K562 (cell line): ENCODE results near the gene PHKG2. TPM values are rescaled to one million over a fixed set of nuclear protein-coding genes. Genes with fewer than 3 reads are reported as not detected.

Source experiments
- ATAC-seq: fragments of 200-7000 bp; cut with Tn5 transposase; 3 replicates; pipeline ENCODE4 v1.9.1; 2020; ENCODE audit warnings: moderate library complexity
- BruUV-seq: library from RNA; stranded (reverse); fragments of 400-500 nt; replicated peaks from 2 replicates; lab custom pipeline; 2021; lab: Mats Ljungman, UMichigan
- CTCF ChIA-PET: fragments of 300-600 bp; formaldehyde crosslinking; extraction: SDS; loops from one replicate; lab custom pipeline; 2021; ENCODE audit warnings: low intra/inter-chr PET ratio; lab: Yijun Ruan, JAX
- POLR2A ChIA-PET: fragments of 300-600, 350-650 bp; sonication (Branson Sonifier 250); formaldehyde crosslinking; extraction: SDS; loops from one replicate; lab custom pipeline; 2021; ENCODE audit warnings: antibody characterized with exemption, inconsistent platforms; lab: Yijun Ruan, JAX
- DNase-seq, 4 experiments: peaks; one replicate each; pipeline versions ENCODE4 v3.0.0 to v3.0.0-alpha.2; 2011 to 2018; ENCODE audit warnings: low spot score in 3 of 4, mixed read lengths in 3 of 4; ENCODE audit errors: extremely low read depth in 1 of 4
- FAIRE-seq: peaks from 2 replicates; lab custom pipeline; 2011; peaks lifted over from hg19 to GRCh38; lab: Jason Lieb, UNC
- H2AFZ ChIP-seq: 2 replicates; pipeline ENCODE4 v1.6.0; 2011; ENCODE audit warnings: low read depth, low read length, control low read depth, inconsistent platforms
- H3K27ac ChIP-seq: fragments of 200-600 bp; 3 replicates; pipeline ENCODE4 v1.8.0; 2011; ENCODE audit warnings: low read depth, mild to moderate bottlenecking, control low read depth, inconsistent platforms, low read length, moderate library complexity, mixed read lengths; ENCODE audit errors: extremely low read depth
- H3K27me3 ChIP-seq, 2 experiments: fragments of 300-600 bp in 1 of 2; 2 replicates in 1 of 2; 3 replicates in 1 of 2; pipeline versions ENCODE4 v1.6.0 to v1.8.0; 2011; ENCODE audit warnings: inconsistent platforms in 2 of 2, low read length in 2 of 2, mild to moderate bottlenecking in 1 of 2, mixed read lengths in 1 of 2, moderate library complexity in 1 of 2; ENCODE audit not compliant: control insufficient read depth in 2 of 2, insufficient read depth in 2 of 2
- H3K36me3 ChIP-seq: fragments of 300-600 bp; 3 replicates; pipeline ENCODE4 v1.8.0; 2011; ENCODE audit warnings: mild to moderate bottlenecking, low read length, inconsistent platforms; ENCODE audit not compliant: control insufficient read depth, insufficient read depth
- H3K4me1 ChIP-seq, 2 experiments: fragments of 200-600 bp in 1 of 2; replicated peaks in 1 of 2; 2 replicates in 1 of 2; 3 replicates in 1 of 2; pipeline versions ENCODE4 v1.5.1 to v1.8.0; 2011; ENCODE audit warnings: inconsistent platforms in 2 of 2, low read length in 2 of 2, mild to moderate bottlenecking in 1 of 2, mixed read lengths in 1 of 2, moderate library complexity in 1 of 2; ENCODE audit not compliant: control insufficient read depth in 2 of 2, insufficient read depth in 2 of 2
- H3K4me2 ChIP-seq: 2 replicates; pipeline ENCODE4 v1.6.1; 2011; ENCODE audit warnings: low read length, control low read depth, inconsistent platforms, mixed read lengths; ENCODE audit not compliant: insufficient read depth
- H3K4me3 ChIP-seq: fragments of 200-600 bp; sonication (generic), shearing (Covaris generic); 2 replicates; pipeline ENCODE4 v1.5.1; 2016; ENCODE audit warnings: control low read depth, inconsistent platforms
- H3K79me2 ChIP-seq: fragments of 200-600 bp; 3 replicates; pipeline ENCODE4 v1.8.0; 2011; ENCODE audit warnings: low read length, inconsistent platforms; ENCODE audit not compliant: control insufficient read depth, insufficient read depth
- H3K9ac ChIP-seq, 2 experiments: 2 replicates each; pipeline versions ENCODE4 v1.6.0 to v1.6.1; 2011; ENCODE audit warnings: low read depth in 2 of 2, low read length in 2 of 2, control low read depth in 1 of 2, inconsistent platforms in 1 of 2, mild to moderate bottlenecking in 1 of 2, mixed read lengths in 1 of 2; ENCODE audit not compliant: insufficient read depth in 1 of 2
- H3K9me1 ChIP-seq: one replicate; pipeline ENCODE4 v1.6.0; 2011; ENCODE audit warnings: inconsistent platforms, mild to moderate bottlenecking, low read length, moderate library complexity; ENCODE audit not compliant: control insufficient read depth, insufficient read depth
- H3K9me3 ChIP-seq: replicated peaks from 2 replicates; pipeline ENCODE4 v1.5.1; 2011; ENCODE audit warnings: low read depth, low read length, inconsistent platforms; ENCODE audit not compliant: control insufficient read depth, insufficient read depth
- H4K20me1 ChIP-seq: replicated peaks from 2 replicates; pipeline ENCODE4 v1.6.1; 2011; ENCODE audit warnings: low read length, inconsistent platforms, mixed read lengths; ENCODE audit not compliant: control insufficient read depth, insufficient read depth
- CC2D1A ChIP-seq: fragments of 450-650 bp; IDR thresholded peaks from 2 replicates; pipeline ENCODE4 v1.6.1; 2017; ENCODE audit warnings: mild to moderate bottlenecking
- CHCHD3 ChIP-seq: fragments of 250-450 bp; sonication (Bioruptor Pico); IDR thresholded peaks from 2 replicates; pipeline ENCODE4 v2.1.2; 2022; ENCODE audit warnings: mild to moderate bottlenecking
- FOSL1 ChIP-seq: fragments of 200-800 bp; sonication (Bioruptor generic); conservative IDR thresholded peaks from 2 replicates; pipeline ENCODE4 v1.6.1; 2016; ENCODE audit warnings: missing genetic modification characterization, missing compliant biosample characterization
- HMBOX1 ChIP-seq: sonication (generic); IDR thresholded peaks from 2 replicates; pipeline ENCODE4 v1.6.1; 2016
- HMG20B ChIP-seq: fragments of 250-450 bp; sonication (Bioruptor Pico); IDR thresholded peaks from 2 replicates; pipeline ENCODE4 v1.5.0; 2021; ENCODE audit warnings: mild to moderate bottlenecking
- MED1 ChIP-seq: sonication (generic); formaldehyde crosslinking; IDR thresholded peaks from 2 replicates; pipeline ENCODE4 v1.8.1; 2023; ENCODE audit warnings: missing genetic modification reagents, borderline replicate concordance
- POLR2B ChIP-seq: fragments of 450-650 bp; IDR thresholded peaks from 2 replicates; pipeline ENCODE4 v1.6.1; 2018; ENCODE audit warnings: low read depth; ENCODE audit not compliant: partially characterized antibody
- RNF219 ChIP-seq: fragments of 250-450 bp; sonication (Bioruptor Pico); IDR thresholded peaks from 2 replicates; pipeline ENCODE4 v1.5.0; 2022; ENCODE audit warnings: mild to moderate bottlenecking
- SIN3A ChIP-seq, 2 experiments: fragments of 150-350 bp in 1 of 2; IDR thresholded peaks; 2 replicates each; pipeline ENCODE4 v1.6.1; 2011 to 2016; ENCODE audit warnings: borderline replicate concordance in 2 of 2, low read depth in 2 of 2, low read length in 2 of 2, mild to moderate bottlenecking in 2 of 2, moderate library complexity in 2 of 2; ENCODE audit not compliant: control insufficient read depth in 1 of 2
- SREBF1 ChIP-seq: fragments of 150-350 bp; IDR thresholded peaks from 2 replicates; pipeline ENCODE4 v1.6.1; 2014; ENCODE audit warnings: antibody characterized with exemption, low read depth, low read length, borderline replicate concordance
- USF2 ChIP-seq: sonication (generic); formaldehyde crosslinking; IDR thresholded peaks from 2 replicates; pipeline ENCODE4 v1.5.0; 2020; ENCODE audit warnings: missing genetic modification reagents
- ZBTB12 ChIP-seq: fragments of 250-450 bp; sonication (Bioruptor Pico); IDR thresholded peaks from 2 replicates; pipeline ENCODE4 v1.4.0; 2020
- ZFP91 ChIP-seq: sonication (generic); formaldehyde crosslinking; IDR thresholded peaks from 2 replicates; pipeline ENCODE4 v1.8.0; 2022; ENCODE audit warnings: mild to moderate bottlenecking, missing genetic modification reagents
- ZNF584 ChIP-seq: fragments of 200-800 bp; sonication (Bioruptor generic); IDR thresholded peaks from 2 replicates; pipeline ENCODE4 v1.6.1; 2016; ENCODE audit warnings: low read depth, mild to moderate bottlenecking, missing genetic modification characterization, missing compliant biosample characterization
- ZNF830 ChIP-seq: fragments of 250-450 bp; sonication (Bioruptor Pico); IDR thresholded peaks from 2 replicates; pipeline ENCODE4 v1.5.0; 2021; ENCODE audit warnings: mild to moderate bottlenecking
- WGBS: fragments of 100-300 bp; shearing (Covaris generic); methylation state at CpG from one replicate; pipeline ENCODE4 v1.1.6; 2016; ENCODE audit warnings: low coverage, mixed read lengths; ENCODE audit not compliant: insufficient coverage; ENCODE audit errors: missing lambda C conversion rate; 5-methylcytosine and 5-hydroxymethylcytosine counted together
- in situ Hi-C: fragments of 300-500 bp; cut with MboI; formaldehyde crosslinking; loops from 4 replicates; pipeline ENCODE4 v1.15.0; 2018; ENCODE audit warnings: inconsistent platforms, mixed read lengths
- intact Hi-C: fragments of 100-400 bp; cut with micrococcal nuclease; formaldehyde crosslinking; loops from 2 replicates; pipeline ENCODE4 v1.14.2; 2022
- polyA plus RNA-seq, 8 experiments: library from polyadenylated mRNA; depleted of rRNA in 4 of 8; stranded (reverse) in 5 of 8; unstranded in 3 of 8; fragments of >200 nt; fragmentation: Nextera tagmentation in 2 of 8; fragmentation: Illumina TruSeq in 1 of 8; extraction: Ambion mirVana in 2 of 8; extraction: Trizol in 1 of 8; gene quantifications; 2 replicates each; pipeline versions ENCODE4 v1.2.1 to v1.2.3, GENCODE V29; 2011 to 2014; ENCODE audit warnings: inconsistent platforms in 1 of 8, missing spikeins in 1 of 8
- total RNA-seq, 7 experiments: library from RNA; depleted of rRNA in 6 of 7; stranded (reverse); fragments of >200 nt in 6 of 7; fragmentation: Illumina TruSeq in 2 of 7; extraction: Trizol in 2 of 7; gene quantifications; 2 replicates each; pipeline versions ENCODE4 v1.2.1 to v1.2.3, GENCODE V29; 2011 to 2021; ENCODE audit warnings: low replicate concordance in 1 of 7

Gene PHKG2
- total and polyA plus RNA-seq, 9 of the 15 experiments (the other 6 are each of a cell fraction or from before 2014, with no cell fraction given) = 5.8 to 54.2 (median 30.7) TPM

GRCh38 chr16:30780549-30780948, 32.3 kb downstream of the PHKG2 start:
- no peak overlapping the region for H3K4me3 ChIP-seq
- ChIA-PET CTCF (no interaction called here), POLR2A (interaction anchor here (0.8 to 2.1 kb wide), 4 partner anchors 10 to 136 kb away, joined by 3 to 7 read pairs (median 4); no protein-coding TSS in a partner anchor)
- 84% methylated on average over 4 of the region's 4 CpGs for WGBS
- H3K4me1 ChIP-seq = peaks cover 27 to 47% of the 10 kb centered on the region in 2 experiments
- H3K4me2 ChIP-seq = no peak overlapping the region
- DNase-seq = no peak
- FAIRE-seq = no peak
- H3K9me1 ChIP-seq = no peaks in the 10 kb centered on the region
- H2AFZ ChIP-seq = no peak overlapping the region
- H3K27ac ChIP-seq = no peak overlapping the region
- H3K9me3 ChIP-seq = no peaks in the 10 kb centered on the region
- no peak for ATAC-seq
- H3K27me3 ChIP-seq = no peaks in the 10 kb centered on the region
- peaks cover 54% of the 10 kb centered on the region; the same call in 1 of the 3 replicates for H3K36me3 ChIP-seq
- peaks cover 37% of the 10 kb centered on the region for H3K79me2 ChIP-seq
- H3K9ac ChIP-seq = peak overlapping the region in 1 of 2 experiments; percentile 62; a peak in 1 of 4 replicates
- in situ Hi-C loops = no loop called here
- H4K20me1 ChIP-seq = no peaks in the 10 kb centered on the region; the same call in 1 of the 2 replicates
- no TSS peak for BruUV-seq
- intact Hi-C loops = no loop called here
- TF ChIP-seq ZFP91 (CRISPR knock-in tag) = no peak
- TF ChIP-seq CC2D1A = no peak
- no peak for TF ChIP-seq RNF219 (CRISPR knock-in tag)
- TF ChIP-seq HMBOX1 = no peak
- TF ChIP-seq ZNF584 (CRISPR knock-in tag) = no peak
- no peak for TF ChIP-seq SREBF1
- no peak for TF ChIP-seq FOSL1 (tag)
- TF ChIP-seq USF2 (CRISPR knock-in tag) = no peak
- no peak for TF ChIP-seq ZBTB12 (CRISPR knock-in tag)
- TF ChIP-seq POLR2B = no peak
- TF ChIP-seq HMG20B = no peak
- no peak for TF ChIP-seq ZNF830
- TF ChIP-seq CHCHD3 (CRISPR knock-in tag) = no peak
- TF ChIP-seq MED1 = no peak
- no peak for TF ChIP-seq SIN3A (IDR thresholded peaks at IDR 0.05; ENCODE audit: borderline replicate concordance in 2 of 2, control insufficient read depth in 1 of 2, low read depth in 2 of 2, low read length in 2 of 2)
